ENCODE data around the gene PHC2. TPM values are rescaled to one million over a fixed set of nuclear protein-coding genes. Genes with fewer than 3 reads are reported as not detected.

PHC2 gene
- total RNA-seq, 1 donor from 2014 or later, result 140 TPM

GRCh38 chr1:33276573-33277298 is 154.2 kb downstream of the PHC2 start:
- H3K4me3 ChIP-seq (ENCODE audit: low read depth, low read length), result no peak overlapping the region
- no peak for DNase-seq (ENCODE audit: low read depth)
- TF ChIP-seq, protein P1, sequence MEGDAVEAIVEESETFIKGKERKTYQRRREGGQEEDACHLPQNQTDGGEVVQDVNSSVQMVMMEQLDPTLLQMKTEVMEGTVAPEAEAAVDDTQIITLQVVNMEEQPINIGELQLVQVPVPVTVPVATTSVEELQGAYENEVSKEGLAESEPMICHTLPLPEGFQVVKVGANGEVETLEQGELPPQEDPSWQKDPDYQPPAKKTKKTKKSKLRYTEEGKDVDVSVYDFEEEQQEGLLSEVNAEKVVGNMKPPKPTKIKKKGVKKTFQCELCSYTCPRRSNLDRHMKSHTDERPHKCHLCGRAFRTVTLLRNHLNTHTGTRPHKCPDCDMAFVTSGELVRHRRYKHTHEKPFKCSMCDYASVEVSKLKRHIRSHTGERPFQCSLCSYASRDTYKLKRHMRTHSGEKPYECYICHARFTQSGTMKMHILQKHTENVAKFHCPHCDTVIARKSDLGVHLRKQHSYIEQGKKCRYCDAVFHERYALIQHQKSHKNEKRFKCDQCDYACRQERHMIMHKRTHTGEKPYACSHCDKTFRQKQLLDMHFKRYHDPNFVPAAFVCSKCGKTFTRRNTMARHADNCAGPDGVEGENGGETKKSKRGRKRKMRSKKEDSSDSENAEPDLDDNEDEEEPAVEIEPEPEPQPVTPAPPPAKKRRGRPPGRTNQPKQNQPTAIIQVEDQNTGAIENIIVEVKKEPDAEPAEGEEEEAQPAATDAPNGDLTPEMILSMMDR (conservative IDR thresholded peaks at IDR 0.05; ENCODE audit: low read depth, low read length), result no peak

DNA sequence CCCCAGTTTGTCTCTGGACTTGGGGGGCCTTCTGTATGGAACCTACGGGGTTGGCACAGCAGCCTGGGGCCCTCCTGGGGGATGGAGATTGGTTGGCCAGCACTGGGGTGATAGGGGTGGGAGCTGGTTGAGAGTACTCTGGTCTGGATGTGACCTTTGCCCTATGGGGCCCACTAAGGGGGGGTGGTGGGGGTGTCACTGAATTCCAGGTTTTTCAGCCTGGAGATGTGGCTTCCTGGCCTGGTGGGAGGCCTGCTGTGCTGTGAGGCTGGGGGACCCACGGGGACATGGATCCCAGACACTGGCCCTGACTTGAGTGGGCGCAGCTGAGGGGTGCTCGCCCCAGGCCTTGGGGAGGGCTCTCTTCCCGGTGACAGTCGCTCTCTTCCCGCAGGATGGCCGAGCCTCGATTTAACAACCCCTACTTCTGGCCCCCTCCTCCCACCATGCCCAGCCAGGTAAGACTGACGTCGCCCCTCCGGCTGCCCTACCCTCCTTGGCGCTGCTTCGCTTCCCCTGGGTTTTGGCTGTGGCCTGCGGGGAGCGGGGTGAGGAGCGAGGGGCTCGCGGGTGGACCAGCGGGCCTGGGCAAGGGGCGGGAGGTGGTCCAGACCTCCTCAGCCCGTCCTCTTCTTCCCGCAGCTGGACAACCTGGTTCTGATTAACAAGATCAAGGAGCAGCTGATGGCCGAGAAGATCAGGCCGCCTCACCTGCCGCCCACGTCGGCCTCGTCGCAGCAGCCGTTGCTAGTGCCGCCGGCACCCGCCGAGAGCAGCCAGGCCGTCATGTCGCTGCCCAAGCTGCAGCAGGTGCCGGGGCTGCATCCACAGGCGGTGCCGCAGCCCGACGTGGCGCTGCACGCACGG is 155.0 kb downstream of the PHC2 start:
- no peak for DNase-seq (ENCODE audit: low read depth)
- no peak overlapping the region for H3K4me3 ChIP-seq (ENCODE audit: low read depth, low read length)
- TF ChIP-seq, protein P1 (conservative IDR thresholded peaks at IDR 0.05; ENCODE audit: low read depth, low read length), result no peak

- no peak for DNase-seq (ENCODE audit: low read depth)
- TF ChIP-seq, protein P1 (conservative IDR thresholded peaks at IDR 0.05; ENCODE audit: low read depth, low read length), result no peak
- H3K4me3 ChIP-seq (ENCODE audit: low read depth, low read length), result no peak overlapping the region
These were observed 155.7 kb downstream of the PHC2 start for GRCh38 chr1:33275195-33275594.

DNA sequence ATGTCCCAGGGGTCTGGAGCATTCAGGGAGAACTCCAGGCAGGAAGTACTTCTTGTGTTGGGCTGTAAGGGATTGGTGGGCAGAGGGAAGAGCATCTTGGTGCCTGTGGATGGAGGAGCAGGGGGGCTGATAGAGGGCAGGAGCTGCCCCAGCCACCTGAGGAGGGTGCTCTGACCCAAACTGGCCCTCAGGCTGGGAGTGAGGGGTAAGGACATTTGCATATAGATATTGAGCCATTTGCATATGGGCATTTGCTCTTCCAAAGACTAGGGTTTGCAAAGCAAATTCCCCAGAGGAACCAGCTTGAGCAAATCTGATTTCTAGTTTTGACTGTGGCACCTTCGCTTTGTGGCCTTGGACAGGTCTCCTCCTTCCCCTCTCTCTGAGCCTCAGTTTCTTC is 156.4 kb downstream of the PHC2 start:
- H3K4me3 ChIP-seq (ENCODE audit: low read depth, low read length), result no peak overlapping the region
- TF ChIP-seq, protein P1 (conservative IDR thresholded peaks at IDR 0.05; ENCODE audit: low read depth, low read length), result no peak
- no peak for DNase-seq (ENCODE audit: low read depth)

DNA sequence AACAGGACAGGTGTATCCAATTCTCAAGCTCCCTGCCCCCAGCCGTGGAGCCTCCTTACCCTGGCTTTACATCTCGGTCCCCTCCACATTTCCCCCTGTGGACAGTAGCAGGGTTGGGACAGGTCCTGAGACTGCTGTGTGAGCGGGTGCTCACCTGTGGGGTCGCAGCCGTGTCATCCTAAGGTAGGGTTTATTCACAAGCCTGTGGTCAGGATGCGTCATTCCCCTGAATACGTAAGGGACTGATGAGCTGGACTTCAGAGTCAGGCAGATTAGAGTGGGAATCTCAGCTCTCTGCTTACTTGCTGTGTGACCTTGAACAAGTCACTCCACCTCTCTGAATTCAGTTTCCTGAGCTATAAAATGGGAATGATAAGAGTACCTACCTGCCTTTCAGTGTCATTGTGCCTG is 156.9 kb downstream of the PHC2 start:
- DNase-seq (ENCODE audit: low read depth), result no peak
- no peak overlapping the region for H3K4me3 ChIP-seq (ENCODE audit: low read depth, low read length)
- TF ChIP-seq, protein P1 (conservative IDR thresholded peaks at IDR 0.05; ENCODE audit: low read depth, low read length), result no peak

Other genes with a start within 250 kb of the PHC2 start
- gene TRIM62, start 249.1 kb downstream of the PHC2 start, total RNA-seq, result 1.4 and 3.2 TPM in 2 replicates
- 10.8 and 17.6 TPM in 2 replicates for gene ZNF362, start 174.6 kb downstream of the PHC2 start, total RNA-seq
- not detected in 2 replicates for gene A3GALT2, start 110.0 kb downstream of the PHC2 start, total RNA-seq
- gene ZSCAN20, start 41.5 kb upstream of the PHC2 start, total RNA-seq, result 3.1 and 4.0 TPM in 2 replicates

Measured in epithelial cell of proximal tubule (primary cell).